ENCODE data around the gene MAP1LC3C.
"Not testable (repeated sequence)": the region's sequence is repeated elsewhere in the genome, so short reads cannot be mapped to it uniquely, and the experiment has no call there.

The MAP1LC3C gene

DNA sequence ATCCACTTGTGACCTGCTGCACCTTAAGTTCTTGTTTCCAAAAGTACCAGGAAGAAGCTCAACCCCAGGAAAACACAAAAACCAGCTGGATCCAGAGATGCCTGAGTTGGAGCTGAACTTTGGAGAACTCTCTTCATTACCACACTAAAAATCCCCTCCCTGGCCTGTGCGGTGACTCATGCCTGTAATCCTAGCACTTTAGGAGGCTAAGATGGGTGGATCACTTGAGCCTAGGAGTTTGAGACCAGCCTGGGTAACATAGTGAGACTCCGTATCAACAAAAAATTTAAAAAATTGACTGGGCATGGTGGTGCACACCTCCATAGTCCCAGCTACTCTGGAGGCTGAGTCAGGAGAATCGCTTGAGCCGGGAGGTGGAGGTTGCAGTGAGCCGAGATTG is 6.2 kb downstream of the MAP1LC3C start:
- no peak for DNase-seq

DNA sequence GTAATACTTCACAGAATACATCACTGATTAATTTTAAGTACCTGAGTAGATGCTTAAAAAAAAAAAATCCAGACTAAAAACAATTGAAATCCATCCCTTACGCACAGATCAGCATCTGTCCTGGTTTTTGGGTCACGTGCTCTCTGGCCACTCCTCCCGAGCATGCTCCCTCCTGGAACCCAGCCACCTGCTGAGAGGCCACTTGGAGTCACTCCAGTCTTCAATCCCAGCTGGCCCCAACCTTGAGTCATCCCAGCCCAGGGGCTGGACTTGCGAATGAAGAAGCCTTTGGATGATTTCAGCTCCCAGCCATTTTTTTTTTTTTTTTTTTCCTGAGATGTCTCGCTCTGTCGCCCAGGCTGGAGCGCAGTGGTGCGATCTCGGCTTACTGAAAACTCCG is 8.9 kb downstream of the MAP1LC3C start:
- DNase-seq, result no peak

DNA sequence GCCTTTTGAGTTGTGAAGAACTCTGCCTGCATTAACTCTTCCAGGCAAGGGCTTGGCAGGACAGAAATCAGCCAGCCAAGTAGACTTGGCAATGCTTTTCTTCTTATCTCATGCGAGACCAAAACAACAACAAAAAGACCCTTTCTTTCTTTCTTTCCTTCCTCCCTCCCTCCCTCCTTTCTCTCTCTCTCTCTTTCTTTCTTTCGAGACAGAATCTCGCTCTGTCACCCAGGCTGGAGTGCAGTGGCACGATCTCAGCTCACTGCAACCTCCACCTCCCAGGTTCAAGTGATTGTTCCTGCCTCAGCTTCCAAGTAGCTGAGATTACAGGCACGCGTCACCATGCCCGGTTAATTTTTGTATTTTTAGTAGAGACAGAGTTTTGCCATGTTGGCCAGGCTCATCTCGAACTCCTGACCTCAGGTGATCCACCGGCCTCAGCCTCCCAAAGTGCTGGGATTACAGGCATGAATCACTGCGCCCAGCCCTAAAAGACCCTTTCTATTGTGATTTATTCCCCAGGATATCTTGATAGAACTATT is 10.4 kb downstream of the MAP1LC3C start:
- not testable (repeated sequence) for DNase-seq

DNA sequence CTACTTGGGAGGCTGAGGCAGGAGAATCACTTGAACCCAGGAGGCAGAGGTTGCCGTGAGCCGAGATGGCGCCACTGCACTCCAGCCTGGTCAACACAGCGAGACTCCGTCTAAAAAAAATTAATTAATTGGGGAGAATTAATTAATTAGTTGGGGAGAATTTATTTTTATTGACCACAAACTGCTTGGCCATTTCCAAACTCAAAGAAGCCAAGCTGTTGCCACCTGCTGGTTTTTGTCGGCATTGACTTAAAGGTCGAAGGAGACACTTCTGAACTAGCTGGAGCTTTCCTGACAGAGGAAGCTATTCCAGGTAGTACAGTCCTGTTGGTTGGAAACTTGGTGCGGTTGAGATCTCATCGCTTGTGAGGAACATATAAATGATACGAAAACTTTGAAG is 13.1 kb downstream of the MAP1LC3C start:
- DNase-seq, result no peak

DNA sequence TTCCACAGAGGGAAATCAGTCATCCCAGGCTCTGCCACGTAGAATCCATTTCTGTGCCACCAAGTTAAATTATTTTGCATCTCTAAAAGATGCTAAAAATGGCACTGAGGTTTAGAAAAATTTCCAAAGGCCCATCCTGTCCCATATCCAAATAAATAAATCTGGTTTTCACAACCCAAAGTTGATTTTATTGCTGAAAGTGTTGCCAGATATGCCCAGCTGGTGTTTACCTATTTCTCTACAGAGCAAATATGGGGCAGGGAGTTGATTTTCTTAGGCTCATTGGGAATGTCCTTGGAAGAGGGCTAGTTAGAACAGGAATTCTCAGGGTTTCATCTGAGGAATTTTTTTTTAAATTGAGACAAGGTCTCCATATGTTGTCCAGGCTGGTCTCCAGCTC is 19.0 kb downstream of the MAP1LC3C start:
- DNase-seq, result no peak

DNA sequence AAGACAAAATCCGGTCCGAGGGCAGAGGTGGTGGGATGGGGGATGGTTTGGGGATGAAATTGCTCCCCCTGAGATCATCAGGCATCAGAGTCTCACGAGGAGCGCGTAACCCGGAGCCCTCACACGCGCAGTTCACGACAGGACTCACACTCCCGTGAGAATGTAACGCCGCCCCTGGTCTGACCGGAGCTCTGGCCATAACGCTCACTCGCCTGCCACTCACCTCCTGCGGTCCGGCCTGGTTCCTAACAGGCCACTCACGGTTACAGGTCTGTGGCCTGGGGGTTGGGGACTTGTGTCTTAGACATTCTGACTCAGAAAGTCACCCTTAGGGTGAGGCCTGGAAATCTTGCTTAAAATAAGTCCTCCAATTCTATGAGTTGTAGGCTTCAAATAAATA is 19.8 kb downstream of the MAP1LC3C start:
- DNase-seq, result no peak

DNA sequence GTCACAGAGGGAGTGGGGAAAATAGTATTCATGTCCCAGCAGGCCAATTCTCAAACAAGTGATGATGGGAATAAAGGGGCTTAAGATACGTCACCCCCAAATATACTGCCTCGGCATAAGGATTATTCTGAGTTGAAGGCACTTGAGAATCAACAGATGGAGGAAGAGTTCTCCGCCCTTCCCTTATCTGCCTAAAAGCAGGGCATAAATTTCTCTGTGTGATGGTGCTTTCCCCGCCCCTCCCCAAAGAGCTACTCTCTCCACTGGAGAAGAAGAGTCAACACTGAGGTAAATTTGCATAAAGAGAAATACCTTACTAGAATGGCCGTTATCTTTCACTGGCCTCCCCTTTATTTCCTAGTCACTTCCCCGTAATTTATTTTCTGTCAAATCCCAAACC is 22.7 kb downstream of the MAP1LC3C start:
- no peak for DNase-seq

DNA sequence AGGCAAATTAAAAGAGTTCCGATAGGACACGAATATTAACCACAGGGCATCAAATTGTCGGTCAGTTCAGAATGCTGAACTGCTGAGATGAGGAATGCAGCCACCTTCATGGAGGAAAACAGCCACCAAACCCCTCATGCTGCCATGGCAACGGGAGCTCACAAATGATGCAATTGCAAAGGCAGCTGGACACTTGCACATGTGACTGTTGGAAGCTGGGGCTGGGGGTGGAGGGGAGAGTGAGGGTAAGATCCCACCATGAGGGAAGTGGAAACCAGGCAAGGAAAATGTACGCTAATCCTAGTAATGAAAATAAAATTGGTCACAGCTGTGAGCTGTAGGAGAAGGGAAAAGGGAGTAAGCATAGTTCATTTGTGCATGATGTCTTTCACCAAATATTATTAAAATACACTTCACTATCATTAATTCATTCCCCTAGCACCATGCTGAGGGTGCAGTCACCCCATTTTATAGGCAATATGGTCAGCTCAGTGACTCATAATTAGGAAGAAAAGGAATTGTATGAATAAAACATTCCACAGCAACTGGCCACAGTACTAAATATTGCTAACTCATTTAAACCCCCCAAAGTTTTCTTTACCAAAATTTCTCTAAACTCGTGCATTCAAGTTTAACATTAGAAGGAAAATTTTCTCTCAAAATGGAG is 26.1 kb downstream of the MAP1LC3C start:
- no peak for DNase-seq

DNA sequence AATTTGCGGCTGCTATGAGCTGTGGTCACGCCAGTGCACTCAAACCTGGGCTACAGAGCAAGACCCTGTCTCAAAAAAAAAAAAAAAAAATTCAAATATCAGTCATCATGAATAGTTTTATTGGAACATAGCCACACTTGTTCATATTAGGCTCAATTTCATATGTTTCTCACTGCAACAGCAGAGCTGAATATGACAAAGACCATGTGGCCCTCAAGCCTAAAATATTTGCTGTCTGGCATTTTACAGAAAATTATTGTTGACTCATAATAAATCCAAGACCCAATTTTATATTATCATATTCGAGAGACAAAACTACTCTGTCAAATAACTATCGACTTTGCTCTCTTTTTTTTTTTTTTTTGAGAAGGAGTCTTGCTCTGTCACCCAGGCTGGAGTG is 30.3 kb downstream of the MAP1LC3C start:
- no peak for DNase-seq

DNA sequence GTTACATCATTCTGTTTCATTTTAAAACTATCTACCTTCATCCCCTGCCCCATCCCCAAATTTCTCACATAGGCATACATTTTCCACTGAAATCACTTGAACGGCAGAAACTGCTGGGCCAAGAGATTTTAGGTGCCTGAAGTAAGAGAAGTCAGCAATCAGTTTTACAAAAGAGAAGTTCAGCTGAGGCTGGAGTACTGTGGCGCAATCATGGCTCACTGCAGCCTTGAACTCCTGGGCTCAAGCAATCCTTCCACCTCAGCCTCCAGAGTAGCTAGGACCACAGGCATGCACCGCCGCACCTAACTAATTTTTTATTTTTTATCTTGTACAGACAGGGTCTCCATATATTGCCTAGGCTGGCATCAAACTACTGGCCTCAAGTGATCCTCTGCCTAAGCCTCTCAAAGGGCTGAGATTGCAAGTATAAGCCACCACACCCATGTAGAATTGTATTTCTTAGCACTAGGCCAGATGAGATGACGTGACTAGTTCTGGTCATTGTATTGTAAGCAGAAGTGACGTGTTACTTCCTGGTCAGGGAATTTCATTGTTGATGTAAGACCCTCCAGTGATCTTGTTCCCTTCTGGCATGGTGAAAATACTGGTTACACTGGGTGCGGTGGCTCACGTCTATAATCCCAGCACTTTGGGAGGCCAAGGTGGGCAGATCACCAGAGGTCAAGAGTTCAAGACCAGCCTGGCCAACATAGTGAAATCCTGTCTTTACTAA is 34.2 kb downstream of the MAP1LC3C start:
- DNase-seq, result no peak

DNA sequence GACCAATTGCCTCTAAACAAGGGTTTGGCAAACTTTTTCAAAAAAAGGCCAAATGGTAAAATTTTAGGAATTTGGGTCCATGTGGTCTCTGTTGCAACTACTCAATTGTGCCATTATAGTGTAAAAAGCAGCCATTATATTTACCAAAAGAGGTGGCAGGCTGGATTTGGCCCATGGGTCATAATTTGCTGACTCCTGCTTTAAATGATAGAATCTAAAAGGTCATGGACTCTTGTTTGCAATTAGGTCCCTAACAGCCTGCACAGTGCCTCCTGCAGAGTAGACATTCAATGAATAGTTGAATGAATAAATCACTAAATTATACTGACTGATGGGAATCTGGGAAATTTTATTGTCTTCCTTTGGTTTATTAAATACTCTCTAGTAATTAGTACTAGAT is 35.2 kb downstream of the MAP1LC3C start:
- no peak for DNase-seq

DNA sequence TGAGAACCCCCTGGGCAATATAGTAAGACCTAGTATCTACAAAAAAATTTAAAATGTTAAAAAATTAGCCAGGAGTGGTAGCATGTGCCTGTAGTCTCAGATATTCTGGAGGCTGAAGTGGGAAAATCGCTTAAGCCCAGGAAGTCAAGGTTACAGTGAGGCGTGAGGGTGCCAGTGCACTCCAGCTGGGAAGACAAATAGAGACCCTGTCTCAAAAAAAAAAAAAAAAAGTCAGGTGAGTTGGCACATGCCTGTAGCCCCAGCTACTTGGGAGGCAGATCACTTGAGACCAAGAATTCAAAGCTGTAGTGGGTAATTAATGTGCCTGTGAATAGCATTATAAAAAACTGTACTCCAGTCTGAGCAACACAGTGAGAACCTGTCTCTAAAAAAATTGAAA is 36.7 kb downstream of the MAP1LC3C start:
- no peak for DNase-seq

DNA sequence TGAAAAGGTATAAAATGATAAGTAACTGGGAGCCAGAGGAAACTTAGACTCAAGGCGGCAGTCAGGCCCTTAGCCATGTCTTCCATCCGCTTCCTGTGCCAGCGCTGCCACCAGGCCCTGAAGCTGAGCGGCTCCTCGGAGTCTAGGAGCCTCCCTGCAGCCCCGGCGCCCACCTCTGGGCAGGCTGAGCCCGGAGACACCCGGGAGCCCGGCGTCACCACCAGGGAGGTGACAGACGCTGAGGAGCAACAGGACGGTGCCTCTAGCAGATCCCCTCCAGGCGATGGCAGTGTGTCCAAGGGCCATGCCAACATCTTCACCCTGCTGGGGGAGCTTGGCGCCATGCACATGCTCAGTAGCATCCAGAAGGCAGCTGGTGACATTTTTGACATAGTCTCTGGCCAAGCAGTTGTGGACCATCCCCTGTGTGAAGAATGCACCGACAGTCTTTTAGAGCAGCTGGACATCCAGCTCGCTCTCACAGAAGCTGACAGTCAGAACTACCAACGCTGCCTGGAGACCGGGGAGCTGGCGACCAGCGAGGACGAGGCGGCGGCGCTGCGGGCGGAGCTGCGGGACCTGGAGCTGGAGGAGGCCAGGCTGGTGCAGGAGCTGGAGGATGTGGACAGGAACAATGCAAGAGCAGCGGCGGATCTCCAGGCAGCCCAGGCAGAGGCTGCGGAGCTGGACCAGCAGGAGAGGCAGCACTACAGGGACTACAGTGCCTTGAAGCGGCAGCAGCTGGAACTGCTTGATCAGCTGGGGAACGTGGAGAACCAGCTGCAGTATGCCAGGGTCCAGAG is 41.0 kb downstream of the MAP1LC3C start, which contains the start of gene BECN2:
TSS of gene BECN2 (plus strand) at position 76 of the 803 bp plus-strand sequence. CDS start at position 76, 0 bp downstream.
- DNase-seq, result no peak

DNA sequence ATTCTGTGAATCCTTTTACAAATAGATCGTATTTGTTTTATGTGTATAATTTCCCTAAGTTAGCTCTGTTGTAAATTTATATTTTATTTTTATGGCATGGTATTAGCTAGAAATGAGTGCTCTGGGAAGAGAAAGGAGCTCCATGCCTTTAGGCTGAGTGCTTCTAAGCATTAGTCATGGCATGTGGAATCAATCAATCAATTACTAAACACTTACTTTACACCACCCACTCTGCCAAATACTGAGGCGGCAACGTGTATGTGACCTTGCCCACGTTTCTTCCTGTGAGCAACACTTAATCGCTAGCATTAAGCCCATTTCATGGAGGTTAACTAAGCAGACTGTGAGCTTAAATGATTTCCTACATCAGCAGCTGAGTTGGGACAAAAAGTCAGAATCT is 48.5 kb downstream of the MAP1LC3C start:
- DNase-seq, result no peak

DNA sequence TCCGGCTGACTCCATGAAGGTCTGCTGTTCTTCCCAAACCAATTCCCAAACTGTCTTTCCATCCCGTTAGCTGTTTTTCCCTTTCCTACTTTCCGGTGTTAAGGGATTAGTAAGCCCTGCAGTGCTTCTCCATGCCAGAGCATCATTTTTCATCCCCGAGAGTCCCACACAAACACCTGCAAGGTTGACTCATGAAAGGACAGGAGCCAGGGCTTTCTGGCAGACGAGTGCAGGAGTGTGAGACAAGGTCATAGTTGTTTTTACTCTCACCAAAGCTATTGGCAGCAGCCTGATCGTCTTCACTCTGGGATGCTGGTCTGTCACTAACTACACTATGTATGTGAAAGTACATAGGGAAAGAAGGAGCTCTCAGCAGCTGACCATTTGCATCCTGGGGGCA is 51.5 kb downstream of the MAP1LC3C start:
- DNase-seq, result no peak
